B cell (primary cell): ENCODE measurements around the gene NCEH1.

Experiments used
- CTCF ChIP-seq: fragments of 200-600 bp; IDR thresholded peaks from one replicate; pipeline ENCODE4 v1.8.0; 2022; ENCODE audit warnings: antibody characterized with exemption, mild to moderate bottlenecking
- EZH2 ChIP-seq: IDR thresholded peaks from 2 replicates; pipeline ENCODE4 v1.6.1; 2012; ENCODE audit warnings: borderline replicate concordance, low read depth, mild to moderate bottlenecking, moderate library complexity, low read length; ENCODE audit not compliant: insufficient read depth, poor library complexity, severe bottlenecking

GRCh38 chr3:172624999-172625398, 85.9 kb downstream of the NCEH1 start:
- TF ChIP-seq CTCF (no peak), EZH2 (no peak)
